Spleen (tissue), 11 donors: ENCODE measurements around the gene FBXW8. TPM values are rescaled to one million over a fixed set of nuclear protein-coding genes. Genes with fewer than 3 reads are reported as not detected.

Source experiments
- DNase-seq: peaks from one replicate; pipeline ENCODE4 v3.0.0-alpha.2; 2020
- H3K27ac ChIP-seq, 8 donors: fragments of 200-600 bp; sonication (generic) in 7 of 8; 1 replicate in 4 of 8; 2 replicates in 4 of 8; pipeline versions ENCODE4 v1.5.0 to v1.8.0; 2016 to 2021; ENCODE audit warnings: inconsistent platforms in 4 of 8, mild to moderate bottlenecking in 4 of 8, moderate library complexity in 1 of 8
- H3K27me3 ChIP-seq, 7 donors: fragments of 200-600 bp; sonication (generic) in 6 of 7; replicated peaks in 1 of 7; 1 replicate in 4 of 7; 2 replicates in 3 of 7; pipeline versions ENCODE4 v1.5.0 to v1.8.0; 2016 to 2021; ENCODE audit warnings: inconsistent platforms in 3 of 7, mild to moderate bottlenecking in 1 of 7
- H3K36me3 ChIP-seq, 6 donors: fragments of 200-600 bp; sonication (generic) in 5 of 6; 1 replicate in 4 of 6; 2 replicates in 2 of 6; pipeline versions ENCODE4 v1.5.0 to v1.8.0; 2016 to 2021; ENCODE audit warnings: inconsistent platforms in 2 of 6
- H3K4me1 ChIP-seq, 6 donors: fragments of 200-600 bp; sonication (generic) in 5 of 6; 1 replicate in 3 of 6; 2 replicates in 3 of 6; pipeline versions ENCODE4 v1.5.0 to v1.8.0; 2016 to 2021; ENCODE audit warnings: inconsistent platforms in 3 of 6
- H3K4me3 ChIP-seq, 8 donors: fragments of 200-600 bp; sonication (generic) in 7 of 8; 1 replicate in 4 of 8; 2 replicates in 4 of 8; pipeline versions ENCODE4 v1.5.0 to v1.8.0; 2016 to 2021; ENCODE audit warnings: inconsistent platforms in 4 of 8, mild to moderate bottlenecking in 4 of 8, moderate library complexity in 2 of 8
- H3K9me3 ChIP-seq, 8 donors: fragments of 200-600 bp; sonication (generic) in 7 of 8; 1 replicate in 4 of 8; 2 replicates in 4 of 8; pipeline versions ENCODE4 v1.5.0 to v1.8.0; 2016 to 2021; ENCODE audit warnings: inconsistent platforms in 4 of 8
- POLR2A ChIP-seq, 3 donors: fragments of 450-650 bp; IDR thresholded peaks; one replicate each; pipeline ENCODE4 v1.5.1; 2017; ENCODE audit warnings: antibody characterized with exemption in 3 of 3, mild to moderate bottlenecking in 1 of 3
- POLR2AphosphoS5 ChIP-seq, 3 donors: sonication (generic); formaldehyde crosslinking; IDR thresholded peaks; one replicate each; pipeline ENCODE4 v1.5.1; 2017; ENCODE audit warnings: antibody characterized with exemption in 3 of 3
- WGBS, 5 donors: extraction: QIAGEN DNeasy Blood & Tissue Kit in 3 of 5; methylation state at CpG; one replicate each; pipeline versions ENCODE4 v1.1.5 to v1.1.7; 2013 to 2018; 5-methylcytosine and 5-hydroxymethylcytosine counted together
- intact Hi-C: fragments of 100-400 bp; cut with DNase I; formaldehyde crosslinking; loops from one replicate; pipeline ENCODE4 v1.15.0; 2023; ENCODE audit warnings: low total_unique reads
- polyA plus RNA-seq, 3 donors: library from polyadenylated mRNA; stranded (reverse); fragments of 200-250 nt; gene quantifications; one replicate each; pipeline ENCODE4 v1.2.1, GENCODE V29; 2013
- total RNA-seq, 7 donors: library from RNA; depleted of rRNA in 3 of 7; stranded (reverse); fragments of >200 nt in 3 of 7; fragmentation: NEBNext Ultra II Directional in 4 of 7; extraction: Animal tissue kit (Norgen Biotek cat#: 25700) in 4 of 7; gene quantifications; one replicate each; pipeline versions ENCODE4 v1.1.0 to v1.2.1, GENCODE V29; 2016 to 2021
- TF ChIP-seq, protein P1 (sequence below), 11 experiments: fragments of 200-600 bp in 7 of 11; fragments of 450-650 bp in 4 of 11; sonication (generic) in 4 of 11; IDR thresholded peaks in 8 of 11; conservative IDR thresholded peaks in 3 of 11; 1 replicate in 7 of 11; 2 replicates in 4 of 11; pipeline versions ENCODE4 v1.4.0 to v1.8.0; 2016 to 2021; ENCODE audit warnings: antibody characterized with exemption in 11 of 11, inconsistent platforms in 4 of 11, mild to moderate bottlenecking in 1 of 11
- donor health status: healthy with polysubstance abuse.
- donor health status: DM: no; HTN: no; CAD: no; lungs with moderate emphysema.
- donor health status: DM: no; HTN: no; CAD: no.
- donor health status: Bipolar disorder and iron deficiency.
- donor health status: healthy.
- donor health status: DM: no; HTN: no; CAD: no.
- donor health status: DM: yes; HTN: yes; CAD: no.

FBXW8 gene
- total and polyA plus RNA-seq, 10 donors = 2.2 to 17.3 (median 11.8) TPM

- Histone ChIP-seq H3K9me3 (no peaks in the 10 kb centered on the region), H3K27me3 (no peaks in the 10 kb centered on the region), H3K4me1 (no peaks in the 10 kb centered on the region), H3K36me3 (peaks cover 0 to 70% (median 48%) of the 10 kb centered on the region in 6 donors), H3K4me3 (no peak overlapping the region), H3K27ac (no peak overlapping the region)
- WGBS, 5 donors = 93 to 97% (median 95%) methylated on average over 15 of the region's 15 CpGs
- no peak for DNase-seq
- intact Hi-C loops = no loop called here
- TF ChIP-seq, protein P1, sequence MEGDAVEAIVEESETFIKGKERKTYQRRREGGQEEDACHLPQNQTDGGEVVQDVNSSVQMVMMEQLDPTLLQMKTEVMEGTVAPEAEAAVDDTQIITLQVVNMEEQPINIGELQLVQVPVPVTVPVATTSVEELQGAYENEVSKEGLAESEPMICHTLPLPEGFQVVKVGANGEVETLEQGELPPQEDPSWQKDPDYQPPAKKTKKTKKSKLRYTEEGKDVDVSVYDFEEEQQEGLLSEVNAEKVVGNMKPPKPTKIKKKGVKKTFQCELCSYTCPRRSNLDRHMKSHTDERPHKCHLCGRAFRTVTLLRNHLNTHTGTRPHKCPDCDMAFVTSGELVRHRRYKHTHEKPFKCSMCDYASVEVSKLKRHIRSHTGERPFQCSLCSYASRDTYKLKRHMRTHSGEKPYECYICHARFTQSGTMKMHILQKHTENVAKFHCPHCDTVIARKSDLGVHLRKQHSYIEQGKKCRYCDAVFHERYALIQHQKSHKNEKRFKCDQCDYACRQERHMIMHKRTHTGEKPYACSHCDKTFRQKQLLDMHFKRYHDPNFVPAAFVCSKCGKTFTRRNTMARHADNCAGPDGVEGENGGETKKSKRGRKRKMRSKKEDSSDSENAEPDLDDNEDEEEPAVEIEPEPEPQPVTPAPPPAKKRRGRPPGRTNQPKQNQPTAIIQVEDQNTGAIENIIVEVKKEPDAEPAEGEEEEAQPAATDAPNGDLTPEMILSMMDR (IDR thresholded peaks at IDR 0.05 in 8 of 11, conservative IDR thresholded peaks at IDR 0.05 in 3 of 11) = no peak
- TF ChIP-seq POLR2A (IDR thresholded peaks at IDR 0.05) (no peak), POLR2AphosphoS5 (IDR thresholded peaks at IDR 0.05) (no peak)
Measured at GRCh38 chr12:116950628-116951325, 40.0 kb downstream of the FBXW8 start.

DNA sequence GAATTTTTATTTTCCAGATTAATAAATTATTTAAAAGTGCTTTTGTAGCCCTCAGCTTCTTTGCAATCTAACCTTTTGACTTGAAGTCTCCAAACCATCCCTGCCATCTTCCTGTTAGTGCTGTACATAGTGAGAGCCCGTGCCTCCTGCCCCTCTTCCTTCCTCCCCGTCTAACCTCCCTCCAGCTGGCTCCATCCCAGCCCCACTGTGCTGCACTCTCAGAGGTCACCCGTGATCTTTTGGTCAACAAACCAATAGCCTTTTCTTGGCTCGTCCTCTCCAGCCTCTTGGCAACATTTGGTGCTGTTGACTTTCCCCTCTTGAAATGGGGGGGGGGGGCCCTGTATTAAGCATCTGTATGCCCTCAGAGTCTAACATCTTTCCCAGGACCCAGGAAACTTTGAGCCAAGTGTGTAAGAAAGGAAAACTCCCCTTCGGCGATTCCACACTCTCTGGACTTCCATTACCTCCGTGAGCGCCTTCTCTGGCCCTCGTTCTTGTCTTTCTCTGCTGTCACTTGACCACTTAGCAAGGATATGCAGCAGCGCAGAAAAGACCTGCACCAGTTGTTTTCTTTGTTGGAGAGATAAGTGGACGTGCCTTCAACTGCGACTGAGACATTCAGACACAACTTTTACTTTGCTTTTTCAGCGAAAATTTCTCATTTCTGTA lies 44.1 kb downstream of the FBXW8 start:
- WGBS, 5 donors = 75 to 81% (median 78%) methylated on average over 13 of the region's 13 CpGs
- intact Hi-C loops = no loop called here
- TF ChIP-seq, protein P1 (IDR thresholded peaks at IDR 0.05 in 8 of 11, conservative IDR thresholded peaks at IDR 0.05 in 3 of 11) = no peak
- TF ChIP-seq POLR2A (IDR thresholded peaks at IDR 0.05) = no peak
- TF ChIP-seq POLR2AphosphoS5 (IDR thresholded peaks at IDR 0.05) = no peak

DNA sequence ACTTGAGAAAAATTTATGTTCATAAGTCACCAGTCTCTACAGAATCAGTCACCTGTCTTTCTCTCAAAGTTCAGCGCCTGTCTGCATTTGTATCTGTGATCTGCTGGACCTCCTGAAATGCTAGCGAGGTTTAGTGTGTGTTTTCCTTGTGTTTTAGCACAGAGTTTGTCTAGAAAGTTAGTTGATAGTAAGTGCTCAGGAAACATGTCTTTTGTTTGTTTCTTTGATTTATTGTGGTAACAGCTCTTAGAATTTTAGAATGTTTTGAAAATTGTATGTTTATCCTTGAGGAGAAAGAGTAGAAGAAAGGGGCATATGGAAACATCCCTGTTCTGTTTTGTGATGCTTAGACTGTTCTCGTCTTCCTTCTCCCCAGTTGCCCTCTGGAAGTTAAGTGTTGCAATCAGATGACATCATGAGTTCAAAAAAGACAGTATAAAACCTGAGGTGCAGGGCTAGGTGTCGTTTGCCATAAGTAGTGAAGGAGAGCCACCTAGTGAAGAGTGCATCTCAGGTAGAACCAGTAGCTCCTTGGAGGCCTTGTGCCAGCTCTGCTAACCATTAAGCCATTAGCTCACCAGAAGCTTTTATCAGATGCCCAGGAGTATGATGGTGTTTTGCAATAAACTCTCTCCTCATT lies 44.8 kb downstream of the FBXW8 start:
- peaks cover 0 to 5% (median 0%) of the 10 kb centered on the region in 6 donors for H3K4me1 ChIP-seq
- H3K36me3 ChIP-seq = peaks cover 0 to 42% (median 11%) of the 10 kb centered on the region in 6 donors
- TF ChIP-seq POLR2AphosphoS5 (IDR thresholded peaks at IDR 0.05) = no peak
- TF ChIP-seq POLR2A (IDR thresholded peaks at IDR 0.05) = no peak
- TF ChIP-seq, protein P1 (IDR thresholded peaks at IDR 0.05 in 8 of 11, conservative IDR thresholded peaks at IDR 0.05 in 3 of 11) = no peak
- H3K4me3 ChIP-seq = no peak overlapping the region
- no peak overlapping the region for H3K27ac ChIP-seq
- WGBS, 5 donors = 78 to 88% (median 85%) methylated on average over 4 of the region's 4 CpGs
- no peak for DNase-seq
- intact Hi-C loops = no loop called here
- H3K27me3 ChIP-seq = no peaks in the 10 kb centered on the region
- H3K9me3 ChIP-seq = no peaks in the 10 kb centered on the region

More for the DNA sequence above, 44.1 kb downstream of the FBXW8 start:
- no peak for DNase-seq
- Histone ChIP-seq H3K27me3 (no peaks in the 10 kb centered on the region), H3K27ac (no peak overlapping the region), H3K9me3 (no peaks in the 10 kb centered on the region), H3K36me3 (peaks cover 0 to 48% (median 14%) of the 10 kb centered on the region in 6 donors), H3K4me1 (peaks cover 0 to under 1% (median 0%) of the 10 kb centered on the region in 6 donors), H3K4me3 (no peak overlapping the region)
